Naive thymus-derived CD4-positive, alpha-beta T cell (primary cell): Measurements from ENCODE around the gene TRAPPC10. TPM values are rescaled to one million over a fixed set of nuclear protein-coding genes. Genes with fewer than 3 reads are reported as not detected.

Experiments
- ATAC-seq: fragments of 150-1000 bp; cut with Tn5 transposase; 2 replicates; pipeline ENCODE4 v1.10.0; 2021; ENCODE audit warnings: mild to moderate bottlenecking, moderate library complexity
- CTCF ChIA-PET: fragments of 350-600 bp; sonication (Branson Sonifier 250); formaldehyde crosslinking; loops from one replicate; lab custom pipeline; 2021; ENCODE audit warnings: antibody characterized with exemption; lab: Charles Lee
- POLR2A ChIA-PET: fragments of 350-600 bp; sonication (Branson Sonifier 250); formaldehyde crosslinking; loops from one replicate; lab custom pipeline; 2021; ENCODE audit warnings: antibody characterized with exemption, inconsistent platforms; lab: Charles Lee
- DNase-seq, 9 donors: peaks; one replicate each; pipeline versions ENCODE4 v3.0.0 to v3.0.0-alpha.2; 2020 to 2022; ENCODE audit warnings: mixed read lengths in 1 of 9
- H3K27ac ChIP-seq: one replicate; pipeline ENCODE4 v1.7.0; 2013; ENCODE audit warnings: mild to moderate bottlenecking, low read depth, low read length, moderate library complexity
- H3K27me3 ChIP-seq, 2 donors: one replicate each; pipeline ENCODE4 v1.7.0; 2013; ENCODE audit warnings: low read length in 2 of 2, mild to moderate bottlenecking in 2 of 2, moderate library complexity in 2 of 2; ENCODE audit not compliant: control insufficient read depth in 2 of 2, insufficient read depth in 2 of 2
- H3K36me3 ChIP-seq, 3 experiments: 1 replicate in 2 of 3; 2 replicates in 1 of 3; pipeline ENCODE4 v1.7.0; 2013; ENCODE audit warnings: low read length in 3 of 3, mild to moderate bottlenecking in 3 of 3, moderate library complexity in 1 of 3; ENCODE audit not compliant: insufficient read depth in 3 of 3, control insufficient read depth in 2 of 3
- H3K4me1 ChIP-seq, 2 donors: one replicate each; pipeline ENCODE4 v1.7.0; 2013; ENCODE audit warnings: low read length in 2 of 2, mild to moderate bottlenecking in 2 of 2, moderate library complexity in 1 of 2; ENCODE audit not compliant: control insufficient read depth in 2 of 2, insufficient read depth in 2 of 2
- H3K4me3 ChIP-seq: 2 replicates; pipeline ENCODE4 v1.7.0; 2013; ENCODE audit warnings: mild to moderate bottlenecking, low read length
- H3K9me3 ChIP-seq, 3 experiments: 1 replicate in 2 of 3; 2 replicates in 1 of 3; pipeline ENCODE4 v1.7.0; 2013; ENCODE audit warnings: low read length in 3 of 3; ENCODE audit not compliant: control insufficient read depth in 2 of 3
- H3K27ac Mint-ChIP-seq, 9 donors: one replicate each; pipeline ENCODE4 v1.8.0; 2020 to 2022; ENCODE audit warnings: mixed read lengths in 9 of 9, mild to moderate bottlenecking in 8 of 9, moderate library complexity in 5 of 9, inconsistent platforms in 2 of 9
- H3K27me3 Mint-ChIP-seq, 5 donors: one replicate each; pipeline ENCODE4 v1.8.0; 2021 to 2022; ENCODE audit warnings: mixed read lengths in 5 of 5, mild to moderate bottlenecking in 1 of 5
- H3K36me3 Mint-ChIP-seq, 5 donors: one replicate each; pipeline ENCODE4 v1.8.0; 2020 to 2022; ENCODE audit warnings: mixed read lengths in 5 of 5, mild to moderate bottlenecking in 3 of 5, inconsistent platforms in 1 of 5
- H3K4me1 Mint-ChIP-seq, 7 donors: one replicate each; pipeline ENCODE4 v1.8.0; 2020 to 2022; ENCODE audit warnings: mixed read lengths in 7 of 7, mild to moderate bottlenecking in 3 of 7, inconsistent platforms in 1 of 7
- H3K4me3 Mint-ChIP-seq, 10 donors: one replicate each; pipeline ENCODE4 v1.8.0; 2020 to 2022; ENCODE audit warnings: mild to moderate bottlenecking in 10 of 10, mixed read lengths in 10 of 10, moderate library complexity in 6 of 10, inconsistent platforms in 2 of 10
- H3K9me3 Mint-ChIP-seq, 11 donors: one replicate each; pipeline ENCODE4 v1.8.0; 2020 to 2022; ENCODE audit warnings: mixed read lengths in 11 of 11, mild to moderate bottlenecking in 4 of 11, inconsistent platforms in 1 of 11, moderate library complexity in 1 of 11
- intact Hi-C, 2 donors: fragments of 100-400 bp; cut with micrococcal nuclease; formaldehyde crosslinking; loops; one replicate each; pipeline ENCODE4 v1.15.1; 2023
- polyA plus RNA-seq, 2 donors: library from polyadenylated mRNA; unstranded; fragments of 300-500 nt; fragmentation: Illumina TruSeq; gene quantifications; one replicate each; pipeline ENCODE4 v1.2.3, GENCODE V29; 2021
- total RNA-seq, 6 experiments: library from RNA in 5 of 6; stranded (reverse) in 5 of 6; gene quantifications; 1 replicate in 5 of 6; 2 replicates in 1 of 6; pipeline ENCODE4 v1.2.3 and lab custom pipeline; 2021 to 2026

The TRAPPC10 gene
- total RNA-seq (100 to 1,000 TPM in 2 of 5 experiments, 10 to 100 TPM in 3; 80.6 to 119 (median 93.2) TPM), polyA plus RNA-seq (10 to 100 TPM; 15.6 to 26.5 TPM), total RNA-seq (lab: John Stamatoyannopoulos, UW) (164 reads per million, percentile 91 among the genes with 10 or more reads in this experiment)

GRCh38 chr21:44011579-44012473, at the start of gene TRAPPC10:
TRAPPC10 (plus strand) TSS chr21:44012309; CDS start chr21:44012494, 185 bp downstream.
- Histone ChIP-seq H3K27me3 (no peaks in the 10 kb centered on the region), H3K36me3 (no peaks in the 10 kb centered on the region), H3K27ac (peak within 1 kb of the TSS; percentile 92), H3K4me3 (peak within 1 kb of the TSS; percentile 63), H3K9me3 (no peaks in the 10 kb centered on the region), H3K4me1 (peaks cover 24 to 31% of the 10 kb centered on the region in 2 donors)
- peak within 1 kb of the TSS; percentile 92 to 96 (median 95) for H3K27ac Mint-ChIP-seq
- ChIA-PET POLR2A (interaction anchor here (0.6 to 5.3 kb wide), 6 partner anchors 8 to 329 kb away, joined by 3 to 46 read pairs (median 5); no protein-coding TSS in a partner anchor), CTCF (no interaction called here)
- H3K36me3 Mint-ChIP-seq = peaks cover 0 to 12% (median 4%) of the 10 kb centered on the region in 5 donors
- intact Hi-C loops = loop anchor here in 1 of 2 donors (1.0 to 10.0 kb wide), 9 partner anchors 15 to 1040 kb away; partner anchors contain the start of genes LRRC3, PKNOX1, SUMO3 and UBE2G2
- peak within 1 kb of the TSS; percentile 87 to 97 (median 93) for H3K4me3 Mint-ChIP-seq
- peak; percentile 78 for ATAC-seq
- H3K27me3 Mint-ChIP-seq = no peaks in the 10 kb centered on the region
- H3K4me1 Mint-ChIP-seq = peaks cover 36 to 51% (median 48%) of the 10 kb centered on the region in 7 donors
- DNase-seq = peak; percentile 60 to 91 (median 73)
- H3K9me3 Mint-ChIP-seq = peaks cover 0 to 2% (median 0%) of the 10 kb centered on the region in 11 donors

- Mint-ChIP-seq H3K36me3 (peaks cover 4 to 25% (median 17%) of the 10 kb centered on the region in 5 donors), H3K27ac (no peak overlapping the region), H3K4me3 (peak overlapping the region in 1 of 10 donors; percentile 37), H3K9me3 (no peaks in the 10 kb centered on the region), H3K4me1 (peaks cover 2 to 16% (median 7%) of the 10 kb centered on the region in 7 donors), H3K27me3 (no peaks in the 10 kb centered on the region)
- Histone ChIP-seq H3K27ac (no peak overlapping the region), H3K4me1 (no peaks in the 10 kb centered on the region), H3K36me3 (peaks cover 0 to 54% (median 0%) of the 10 kb centered on the region in 3 experiments), H3K4me3 (no peak overlapping the region), H3K9me3 (no peaks in the 10 kb centered on the region), H3K27me3 (no peaks in the 10 kb centered on the region)
- no peak for ATAC-seq
- ChIA-PET CTCF (no interaction called here), POLR2A (no interaction called here)
- intact Hi-C loops = no loop called here
- no peak for DNase-seq
These were observed 46.1 kb upstream of the TRAPPC10 start for GRCh38 chr21:43965911-43966585.

GRCh38 chr21:43966946-43967512, 45.1 kb upstream of the TRAPPC10 start:
- H3K4me3 ChIP-seq = no peak overlapping the region
- Mint-ChIP-seq H3K36me3 (peaks cover 4 to 29% (median 12%) of the 10 kb centered on the region in 5 donors), H3K27ac (peak overlapping the region in 2 of 9 donors; percentile 10 to 56), H3K4me3 (no peak overlapping the region), H3K27me3 (no peaks in the 10 kb centered on the region), H3K9me3 (no peaks in the 10 kb centered on the region), H3K4me1 (peaks cover 0 to 11% (median 0%) of the 10 kb centered on the region in 7 donors)
- POLR2A ChIA-PET = no interaction called here
- H3K27me3 ChIP-seq = no peaks in the 10 kb centered on the region
- no peak overlapping the region for H3K27ac ChIP-seq
- no peaks in the 10 kb centered on the region for H3K4me1 ChIP-seq
- no peaks in the 10 kb centered on the region for H3K9me3 ChIP-seq
- ATAC-seq = no peak
- CTCF ChIA-PET = no interaction called here
- intact Hi-C loops = no loop called here
- H3K36me3 ChIP-seq = peaks cover 0 to 63% (median 4%) of the 10 kb centered on the region in 3 experiments
- no peak for DNase-seq

GRCh38 chr21:43967981-43968380, 44.1 kb upstream of the TRAPPC10 start:
- H3K4me3 ChIP-seq = no peak overlapping the region
- H3K36me3 ChIP-seq = peaks cover 0 to 73% (median 4%) of the 10 kb centered on the region in 3 experiments
- ATAC-seq (no peak), DNase-seq (no peak)
- CTCF ChIA-PET = no interaction called here
- no peaks in the 10 kb centered on the region for H3K9me3 Mint-ChIP-seq
- H3K9me3 ChIP-seq = no peaks in the 10 kb centered on the region
- no peaks in the 10 kb centered on the region for H3K4me1 ChIP-seq
- peak overlapping the region in 1 of 9 donors; percentile 56 for H3K27ac Mint-ChIP-seq
- H3K4me3 Mint-ChIP-seq = no peak overlapping the region
- intact Hi-C loops = no loop called here
- no peak overlapping the region for H3K27ac ChIP-seq
- H3K36me3 Mint-ChIP-seq = peaks cover 4 to 32% (median 9%) of the 10 kb centered on the region in 5 donors
- H3K4me1 Mint-ChIP-seq = peaks cover 0 to 8% (median 0%) of the 10 kb centered on the region in 7 donors
- no peaks in the 10 kb centered on the region for H3K27me3 ChIP-seq
- no peaks in the 10 kb centered on the region for H3K27me3 Mint-ChIP-seq
- POLR2A ChIA-PET = no interaction called here

GRCh38 chr21:43968410-43969114, 43.5 kb upstream of the TRAPPC10 start:
- no peaks in the 10 kb centered on the region for H3K27me3 Mint-ChIP-seq
- ChIA-PET POLR2A (no interaction called here), CTCF (interaction anchor here (0.6 kb wide), 2 partner anchors 162 to 1674 kb away, joined by 3 to 4 read pairs; no protein-coding TSS in a partner anchor)
- ATAC-seq (no peak), DNase-seq (no peak)
- H3K4me1 ChIP-seq = no peaks in the 10 kb centered on the region
- peaks cover 0 to 5% (median 0%) of the 10 kb centered on the region in 7 donors for H3K4me1 Mint-ChIP-seq
- H3K9me3 Mint-ChIP-seq = no peaks in the 10 kb centered on the region
- H3K4me3 Mint-ChIP-seq = no peak overlapping the region
- H3K9me3 ChIP-seq = no peaks in the 10 kb centered on the region
- peaks cover 4 to 29% (median 7%) of the 10 kb centered on the region in 5 donors for H3K36me3 Mint-ChIP-seq
- H3K36me3 ChIP-seq = peaks cover 0 to 76% (median 4%) of the 10 kb centered on the region in 3 experiments
- no peaks in the 10 kb centered on the region for H3K27me3 ChIP-seq
- intact Hi-C loops = no loop called here
- H3K27ac Mint-ChIP-seq = no peak overlapping the region
- H3K27ac ChIP-seq = no peak overlapping the region
- no peak overlapping the region for H3K4me3 ChIP-seq
